Measurements from ENCODE around the gene CROCC2. TPM values are rescaled to one million over a fixed set of nuclear protein-coding genes. Genes with fewer than 3 reads are reported as not detected.

Gene CROCC2
- total and polyA plus RNA-seq, 8 donors = 0.03 to 4.9 TPM; not detected in 6

DNA sequence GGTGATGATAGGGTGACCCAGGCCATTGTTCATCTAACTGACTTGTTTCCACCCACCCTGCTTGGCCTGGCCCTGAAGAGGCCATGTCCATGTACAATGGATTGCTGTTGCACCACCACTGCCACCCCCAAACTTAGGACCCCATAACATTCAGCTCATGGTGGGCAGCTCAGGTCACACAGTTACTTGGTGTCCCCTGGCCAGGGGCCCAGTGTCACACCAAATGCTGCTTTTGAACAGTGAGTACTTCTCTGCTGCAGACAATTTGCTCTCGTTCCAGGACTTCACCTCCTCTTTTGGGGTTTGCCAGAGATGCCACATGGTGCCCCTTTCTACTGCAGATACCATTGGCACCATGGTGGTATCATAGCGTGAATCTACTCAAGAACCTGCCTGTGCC lies 21.9 kb upstream of the CROCC2 start:
- H3K27me3 ChIP-seq = no peaks in the 10 kb centered on the region
- no peaks in the 10 kb centered on the region for H3K4me1 ChIP-seq
- DNase-seq = no peak
- WGBS, 5 donors = 86 to 97% (median 90%) methylated on average over 2 of the region's 2 CpGs
- TF ChIP-seq, protein P1, sequence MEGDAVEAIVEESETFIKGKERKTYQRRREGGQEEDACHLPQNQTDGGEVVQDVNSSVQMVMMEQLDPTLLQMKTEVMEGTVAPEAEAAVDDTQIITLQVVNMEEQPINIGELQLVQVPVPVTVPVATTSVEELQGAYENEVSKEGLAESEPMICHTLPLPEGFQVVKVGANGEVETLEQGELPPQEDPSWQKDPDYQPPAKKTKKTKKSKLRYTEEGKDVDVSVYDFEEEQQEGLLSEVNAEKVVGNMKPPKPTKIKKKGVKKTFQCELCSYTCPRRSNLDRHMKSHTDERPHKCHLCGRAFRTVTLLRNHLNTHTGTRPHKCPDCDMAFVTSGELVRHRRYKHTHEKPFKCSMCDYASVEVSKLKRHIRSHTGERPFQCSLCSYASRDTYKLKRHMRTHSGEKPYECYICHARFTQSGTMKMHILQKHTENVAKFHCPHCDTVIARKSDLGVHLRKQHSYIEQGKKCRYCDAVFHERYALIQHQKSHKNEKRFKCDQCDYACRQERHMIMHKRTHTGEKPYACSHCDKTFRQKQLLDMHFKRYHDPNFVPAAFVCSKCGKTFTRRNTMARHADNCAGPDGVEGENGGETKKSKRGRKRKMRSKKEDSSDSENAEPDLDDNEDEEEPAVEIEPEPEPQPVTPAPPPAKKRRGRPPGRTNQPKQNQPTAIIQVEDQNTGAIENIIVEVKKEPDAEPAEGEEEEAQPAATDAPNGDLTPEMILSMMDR (IDR thresholded peaks at IDR 0.05) = no peak
- TF ChIP-seq POLR2AphosphoS5 (IDR thresholded peaks at IDR 0.05) = no peak
- TF ChIP-seq EP300 (IDR thresholded peaks at IDR 0.05) = no peak
- TF ChIP-seq POLR2A (IDR thresholded peaks at IDR 0.05) = no peak
- H3K27ac ChIP-seq = no peak overlapping the region
- intact Hi-C loops (cut with DNase I; ENCODE audit: low total_unique reads) = no loop called here
- no peak overlapping the region for H3K4me3 ChIP-seq
- H3K36me3 ChIP-seq = no peaks in the 10 kb centered on the region
- H3K9me3 ChIP-seq = no peaks in the 10 kb centered on the region

DNA sequence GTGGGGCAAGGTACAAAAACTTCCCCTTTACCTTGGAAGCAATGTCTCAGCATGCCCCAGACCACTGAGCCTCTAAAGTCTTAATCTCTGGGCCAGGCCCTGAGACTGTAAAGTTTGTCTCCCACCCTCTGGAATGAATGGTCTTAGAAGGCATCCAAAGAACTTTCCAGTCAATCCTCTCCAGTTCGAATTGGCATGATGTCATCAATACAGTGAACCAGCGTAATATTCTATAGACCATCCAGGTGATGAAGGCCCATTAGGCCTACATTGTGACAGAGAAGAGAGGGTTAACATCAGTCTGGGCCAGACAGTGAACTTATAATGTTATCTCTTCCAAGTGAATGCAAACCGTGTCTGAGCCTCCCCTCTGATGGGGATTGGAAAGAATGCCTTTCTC lies 21.4 kb upstream of the CROCC2 start:
- no peak overlapping the region for H3K4me3 ChIP-seq
- no peaks in the 10 kb centered on the region for H3K9me3 ChIP-seq
- H3K27ac ChIP-seq = no peak overlapping the region
- 69 to 89% (median 78%) methylated on average over 3 of the region's 3 CpGs for WGBS, 5 donors
- intact Hi-C loops (cut with DNase I; ENCODE audit: low total_unique reads) = no loop called here
- no peaks in the 10 kb centered on the region for H3K27me3 ChIP-seq
- no peak for DNase-seq
- no peaks in the 10 kb centered on the region for H3K4me1 ChIP-seq
- no peaks in the 10 kb centered on the region for H3K36me3 ChIP-seq
- TF ChIP-seq POLR2A (IDR thresholded peaks at IDR 0.05) (no peak), POLR2AphosphoS5 (IDR thresholded peaks at IDR 0.05) (no peak), EP300 (IDR thresholded peaks at IDR 0.05) (no peak)
- TF ChIP-seq, protein P1 (IDR thresholded peaks at IDR 0.05) = no peak

DNA sequence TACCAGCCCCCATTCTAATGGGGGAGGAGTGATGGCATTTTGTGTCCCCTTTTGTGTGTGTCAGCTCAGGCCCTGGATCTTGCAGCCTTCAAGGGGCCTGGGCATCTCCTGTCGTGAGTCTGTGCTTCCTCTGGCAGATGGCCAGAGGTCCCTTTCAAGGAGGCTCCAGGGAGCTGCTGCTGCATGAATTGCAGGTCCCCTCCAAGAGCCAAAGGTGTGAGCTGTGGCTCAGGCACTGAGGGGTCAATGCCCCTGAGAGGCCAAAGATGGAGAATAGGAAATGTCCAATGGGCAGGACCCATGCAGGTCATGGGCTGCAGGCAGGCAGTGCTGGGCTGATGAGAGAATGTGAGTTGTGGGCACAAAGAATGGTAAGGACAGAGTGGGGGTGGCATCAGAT lies 20.6 kb upstream of the CROCC2 start:
- Histone ChIP-seq H3K27me3 (no peaks in the 10 kb centered on the region), H3K9me3 (no peaks in the 10 kb centered on the region), H3K4me3 (no peak overlapping the region), H3K27ac (no peak overlapping the region), H3K4me1 (no peaks in the 10 kb centered on the region), H3K36me3 (no peaks in the 10 kb centered on the region)
- intact Hi-C loops (cut with DNase I; ENCODE audit: low total_unique reads) = no loop called here
- no peak for DNase-seq
- 64 to 77% (median 73%) methylated on average over 1 of the region's 1 CpG for WGBS, 5 donors
- TF ChIP-seq POLR2A (IDR thresholded peaks at IDR 0.05) (no peak), POLR2AphosphoS5 (IDR thresholded peaks at IDR 0.05) (no peak), EP300 (IDR thresholded peaks at IDR 0.05) (no peak)
- TF ChIP-seq, protein P1 (IDR thresholded peaks at IDR 0.05) = no peak

DNA sequence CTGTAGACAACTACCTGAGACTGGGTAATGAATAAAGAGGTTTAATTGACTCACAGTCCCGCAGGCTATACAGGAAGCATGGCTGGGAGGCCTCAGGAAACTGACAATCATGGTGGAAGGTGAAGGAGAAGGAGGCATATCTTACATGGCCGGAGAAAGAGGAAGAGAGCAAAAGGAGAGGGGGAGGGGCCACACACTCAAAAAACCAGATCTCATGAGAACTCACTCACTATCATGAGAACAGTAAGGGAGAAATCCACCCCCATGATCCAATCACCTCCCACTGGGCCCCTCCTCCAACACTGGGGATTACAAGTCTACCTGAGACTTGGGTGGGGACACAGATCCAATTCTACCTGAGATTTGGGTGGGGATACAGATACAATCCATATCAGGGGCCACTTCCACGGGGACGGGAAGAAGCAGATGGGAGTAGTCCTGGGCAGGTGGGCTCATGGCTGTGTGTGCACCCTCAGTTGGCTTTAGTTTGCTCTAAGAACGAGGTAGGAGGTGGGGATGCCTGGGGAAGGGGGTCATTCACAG lies 20.0 kb upstream of the CROCC2 start:
- H3K4me3 ChIP-seq = no peak overlapping the region
- no peaks in the 10 kb centered on the region for H3K27me3 ChIP-seq
- DNase-seq = no peak
- no peaks in the 10 kb centered on the region for H3K4me1 ChIP-seq
- H3K36me3 ChIP-seq = no peaks in the 10 kb centered on the region
- 65 to 89% (median 78%) methylated on average over 5 of the region's 5 CpGs for WGBS, 5 donors
- intact Hi-C loops (cut with DNase I; ENCODE audit: low total_unique reads) = no loop called here
- H3K9me3 ChIP-seq = no peaks in the 10 kb centered on the region
- peak overlapping the region in 1 of 5 donors; percentile 16 for H3K27ac ChIP-seq
- TF ChIP-seq EP300 (IDR thresholded peaks at IDR 0.05) = no peak
- no peak for TF ChIP-seq POLR2A (IDR thresholded peaks at IDR 0.05)
- TF ChIP-seq, protein P1 (IDR thresholded peaks at IDR 0.05) = no peak
- TF ChIP-seq POLR2AphosphoS5 (IDR thresholded peaks at IDR 0.05) = no peak
